HepG2 (cell line): ENCODE measurements around the gene NMUR1. TPM values are rescaled to one million over a fixed set of nuclear protein-coding genes. Genes with fewer than 3 reads are reported as not detected.

Source experiments
- ATF7-NPFF ChIP-seq: sonication (generic); formaldehyde crosslinking; IDR thresholded peaks from 2 replicates; pipeline ENCODE4 v1.8.1; 2023; ENCODE audit warnings: mild to moderate bottlenecking, low read depth, missing genetic modification reagents, moderate library complexity
- BRD4 ChIP-seq: sonication (generic); formaldehyde crosslinking; IDR thresholded peaks from 2 replicates; pipeline ENCODE4 v1.4.0; 2020; ENCODE audit warnings: missing genetic modification reagents
- CBFB ChIP-seq: sonication (generic); formaldehyde crosslinking; IDR thresholded peaks from 2 replicates; pipeline ENCODE4 v1.4.0; 2020; ENCODE audit warnings: missing genetic modification reagents
- ELF4 ChIP-seq: sonication (generic); formaldehyde crosslinking; IDR thresholded peaks from 2 replicates; pipeline ENCODE4 v1.5.0; 2020; ENCODE audit warnings: missing genetic modification reagents, mild to moderate bottlenecking, moderate library complexity, borderline replicate concordance
- FIP1L1 ChIP-seq: fragments of 200-400 bp; formaldehyde crosslinking; IDR thresholded peaks from 2 replicates; pipeline ENCODE4 v1.6.1; 2018; ENCODE audit warnings: low read depth, mild to moderate bottlenecking, low read length, moderate library complexity, borderline replicate concordance; ENCODE audit not compliant: insufficient read depth
- FOXA1 ChIP-seq, 2 experiments: fragments of 450-650 bp in 1 of 2; sonication (generic) in 1 of 2; formaldehyde crosslinking in 1 of 2; IDR thresholded peaks; 2 replicates each; pipeline versions ENCODE4 v1.4.0 to v1.6.1; 2016 to 2020; ENCODE audit warnings: missing genetic modification reagents in 1 of 2
- HDAC6 ChIP-seq: fragments of 200-600 bp; sonication (generic); IDR thresholded peaks from 2 replicates; pipeline ENCODE4 v1.7.0; 2017; ENCODE audit warnings: mild to moderate bottlenecking, antibody characterized with exemption, low read length, low read depth
- HIC2 ChIP-seq: sonication (generic); formaldehyde crosslinking; IDR thresholded peaks from 2 replicates; pipeline ENCODE4 v1.9.0; 2022; ENCODE audit warnings: low read depth, missing genetic modification reagents
- HMGXB4 ChIP-seq, 2 experiments: sonication (generic) in 1 of 2; formaldehyde crosslinking in 1 of 2; IDR thresholded peaks; 2 replicates each; pipeline versions ENCODE4 v1.4.0 to v1.6.1; 2018 to 2020; ENCODE audit warnings: missing genetic modification reagents in 2 of 2, borderline replicate concordance in 1 of 2, low read depth in 1 of 2, mild to moderate bottlenecking in 1 of 2, missing biosample characterization in 1 of 2
- KDM3A ChIP-seq: IDR thresholded peaks from 2 replicates; pipeline ENCODE4 v1.6.1; 2018; ENCODE audit warnings: low read depth, missing compliant biosample characterization
- KLF15 ChIP-seq: sonication (generic); formaldehyde crosslinking; IDR thresholded peaks from 2 replicates; pipeline ENCODE4 v1.8.1; 2023; ENCODE audit warnings: borderline replicate concordance, mild to moderate bottlenecking, inconsistent platforms, missing genetic modification reagents, mixed read lengths
- MTA1 ChIP-seq: sonication (generic); formaldehyde crosslinking; IDR thresholded peaks from 2 replicates; pipeline ENCODE4 v1.4.0; 2020; ENCODE audit warnings: missing genetic modification reagents, mild to moderate bottlenecking, borderline replicate concordance
- MXD4 ChIP-seq: IDR thresholded peaks from 2 replicates; pipeline ENCODE4 v1.6.1; 2016; ENCODE audit warnings: mild to moderate bottlenecking, missing biosample characterization, missing genetic modification reagents
- NONO ChIP-seq, 2 experiments: fragments of 450-650 bp in 1 of 2; sonication (generic) in 1 of 2; formaldehyde crosslinking in 1 of 2; IDR thresholded peaks in 1 of 2; conservative IDR thresholded peaks in 1 of 2; 2 replicates each; pipeline versions ENCODE4 v1.6.1 to v1.8.0; 2017 to 2022; ENCODE audit warnings: mild to moderate bottlenecking in 1 of 2, missing genetic modification reagents in 1 of 2, moderate library complexity in 1 of 2
- RNF2 ChIP-seq: fragments of 450-650 bp; conservative IDR thresholded peaks from 2 replicates; pipeline ENCODE4 v1.6.1; 2016; ENCODE audit warnings: low read depth
- ZBTB44 ChIP-seq: sonication (generic); formaldehyde crosslinking; IDR thresholded peaks from 2 replicates; pipeline ENCODE4 v1.4.0; 2020; ENCODE audit warnings: missing genetic modification reagents
- ZNF124 ChIP-seq: sonication (generic); formaldehyde crosslinking; IDR thresholded peaks from 2 replicates; pipeline ENCODE4 v1.4.0; 2020; ENCODE audit warnings: missing genetic modification reagents
- ZNF276 ChIP-seq: sonication (generic); formaldehyde crosslinking; IDR thresholded peaks from 2 replicates; pipeline ENCODE4 v1.4.0; 2020; ENCODE audit warnings: mild to moderate bottlenecking, low read depth, missing genetic modification reagents
- ZNF282 ChIP-seq: fragments of 450-650 bp; IDR thresholded peaks from 2 replicates; pipeline ENCODE4 v1.6.1; 2018; ENCODE audit not compliant: partially characterized antibody
- ZNF343 ChIP-seq: sonication (generic); formaldehyde crosslinking; IDR thresholded peaks from 2 replicates; pipeline ENCODE4 v1.4.0; 2020; ENCODE audit warnings: mild to moderate bottlenecking, missing genetic modification reagents
- ZNF737 ChIP-seq: sonication (generic); formaldehyde crosslinking; IDR thresholded peaks from 2 replicates; pipeline ENCODE4 v1.5.0; 2020; ENCODE audit warnings: missing genetic modification reagents, mild to moderate bottlenecking, borderline replicate concordance
- ZNF773 ChIP-seq: sonication (generic); formaldehyde crosslinking; IDR thresholded peaks from 2 replicates; pipeline ENCODE4 v1.4.0; 2020; ENCODE audit warnings: missing genetic modification reagents, borderline replicate concordance
- polyA plus RNA-seq, 8 experiments: library from polyadenylated mRNA; depleted of rRNA in 3 of 8; stranded (reverse) in 7 of 8; unstranded in 1 of 8; fragments of >200 nt; fragmentation: Illumina TruSeq in 4 of 8; extraction: Trizol in 4 of 8; gene quantifications; 2 replicates each; pipeline versions ENCODE4 v1.2.1 to v1.2.3, GENCODE V29; 2011 to 2016; ENCODE audit warnings: low read depth in 4 of 8, missing spikeins in 1 of 8, mixed read lengths in 1 of 8; ENCODE audit not compliant: insufficient read depth in 1 of 8
- total RNA-seq, 5 experiments: library from RNA; depleted of rRNA; stranded (reverse); fragments of >200 nt; fragmentation: Illumina TruSeq; extraction: Trizol; gene quantifications; 2 replicates each; pipeline ENCODE4 v1.2.3, GENCODE V29; 2016; ENCODE audit warnings: low read depth in 1 of 5

The NMUR1 gene
- total and polyA plus RNA-seq, 2 of the 13 experiments (the other 11 are each of a cell fraction or from before 2014, with no cell fraction given), result not detected

- peak; percentile 93 to 96 for TF ChIP-seq HMGXB4 (CRISPR knock-in tag; IDR thresholded peaks at IDR 0.05; ENCODE audit: borderline replicate concordance in 1 of 2, low read depth in 1 of 2)
- peak; percentile 44; the same call in 1 of the 2 replicates for TF ChIP-seq MTA1 (CRISPR knock-in tag)
- TF ChIP-seq ZNF737 (CRISPR knock-in tag), result no peak
- TF ChIP-seq FIP1L1, result 0 out of 2 replicates have a peak, but pooled peaks have one; percentile 32
- TF ChIP-seq FOXA1 (IDR thresholded peaks at IDR 0.05), result no peak
- no peak for TF ChIP-seq FOXA1 (CRISPR knock-in tag; IDR thresholded peaks at IDR 0.05)
- peak; percentile 57; the same call in 1 of the 2 replicates for TF ChIP-seq ATF7-NPFF (CRISPR knock-in tag)
- TF ChIP-seq MXD4 (CRISPR knock-in tag), result peak; percentile 27; the same call in 1 of the 2 replicates
- no peak for TF ChIP-seq HDAC6
- TF ChIP-seq HIC2 (CRISPR knock-in tag), result peak; percentile 38; the same call in 1 of the 2 replicates
- no peak for TF ChIP-seq KLF15 (CRISPR knock-in tag)
- peak; percentile 84 for TF ChIP-seq BRD4 (CRISPR knock-in tag)
- no peak for TF ChIP-seq NONO (IDR thresholded peaks at IDR 0.05)
- peak; percentile 36; the same call in 1 of the 2 replicates for TF ChIP-seq NONO (CRISPR knock-in tag; conservative IDR thresholded peaks at IDR 0.05)
- no peak for TF ChIP-seq RNF2
- TF ChIP-seq ZNF282, result no peak
- peak; percentile 78; the same call in 1 of the 2 replicates for TF ChIP-seq ZNF343 (CRISPR knock-in tag)
- peak; percentile 84; the same call in 1 of the 2 replicates for TF ChIP-seq KDM3A (CRISPR knock-in tag)
- peak; percentile 59; the same call in 1 of the 2 replicates for TF ChIP-seq ZNF276
- no peak for TF ChIP-seq ELF4 (CRISPR knock-in tag)
- no peak for TF ChIP-seq ZBTB44
- peak; percentile 82; the same call in 1 of the 2 replicates for TF ChIP-seq ZNF124 (CRISPR knock-in tag)
- peak; percentile 39; the same call in 1 of the 2 replicates for TF ChIP-seq CBFB (CRISPR knock-in tag)
- TF ChIP-seq ZNF773 (CRISPR knock-in tag), result peak; percentile 65; the same call in 1 of the 2 replicates
Measured at GRCh38 chr2:231482806-231483391, 47.3 kb downstream of the NMUR1 start (continued).
